Activated naive CD8-positive, alpha-beta T cell treated with anti-CD3 and anti-CD28 coated beads, Interleukin-2, amount 50 U/mL, for 24 hours (primary cell): ENCODE measurements around the gene NIN.
"Not testable (repeated sequence)": the region's sequence is repeated elsewhere in the genome, so short reads cannot be mapped to it uniquely, and the experiment has no call there.

Experiments
- ATAC-seq: fragments of 150-1000 bp; cut with Tn5 transposase; one replicate; pipeline ENCODE4 v1.10.0; 2021
- DNase-seq: peaks from one replicate; pipeline ENCODE4 v3.0.0; 2021
- H3K27ac Mint-ChIP-seq: one replicate; pipeline ENCODE4 v1.8.0; 2021; ENCODE audit warnings: mild to moderate bottlenecking, mixed read lengths
- H3K27me3 Mint-ChIP-seq: one replicate; pipeline ENCODE4 v1.8.0; 2021; ENCODE audit warnings: mixed read lengths
- H3K36me3 Mint-ChIP-seq: one replicate; pipeline ENCODE4 v1.8.0; 2021; ENCODE audit warnings: low read depth, mixed read lengths
- H3K4me1 Mint-ChIP-seq: one replicate; pipeline ENCODE4 v1.8.0; 2021; ENCODE audit warnings: mixed read lengths
- H3K4me3 Mint-ChIP-seq: one replicate; pipeline ENCODE4 v1.8.0; 2021; ENCODE audit warnings: mild to moderate bottlenecking, moderate library complexity, mixed read lengths
- H3K9me3 Mint-ChIP-seq: one replicate; pipeline ENCODE4 v1.8.0; 2021; ENCODE audit warnings: mixed read lengths

Gene NIN

GRCh38 chr14:50728836-50729235, 102.1 kb downstream of the NIN start:
- no peak overlapping the region for H3K4me3 Mint-ChIP-seq
- H3K27me3 Mint-ChIP-seq: no peaks in the 10 kb centered on the region
- ATAC-seq: no peak
- H3K9me3 Mint-ChIP-seq: no peaks in the 10 kb centered on the region
- peaks cover 73% of the 10 kb centered on the region for H3K36me3 Mint-ChIP-seq
- DNase-seq: no peak
- H3K27ac Mint-ChIP-seq: no peak overlapping the region
- peaks cover 27% of the 10 kb centered on the region for H3K4me1 Mint-ChIP-seq

GRCh38 chr14:50726372-50727107, 104.4 kb downstream of the NIN start:
- Mint-ChIP-seq H3K27me3 (no peaks in the 10 kb centered on the region), H3K4me3 (peak overlapping the region; percentile 56), H3K36me3 (peaks cover 69% of the 10 kb centered on the region), H3K27ac (peak overlapping the region; percentile 89), H3K9me3 (no peaks in the 10 kb centered on the region), H3K4me1 (peaks cover 27% of the 10 kb centered on the region)
- ATAC-seq (peak; percentile 95), DNase-seq (no peak)

- Mint-ChIP-seq H3K36me3 (peaks cover 65% of the 10 kb centered on the region), H3K9me3 (no peaks in the 10 kb centered on the region), H3K4me3 (peak overlapping the region; percentile 56), H3K4me1 (peaks cover 27% of the 10 kb centered on the region), H3K27ac (peak overlapping the region; percentile 89), H3K27me3 (no peaks in the 10 kb centered on the region)
- DNase-seq (no peak), ATAC-seq (no peak)
These were observed 105.2 kb downstream of the NIN start for GRCh38 chr14:50725761-50726160.

- Mint-ChIP-seq H3K4me3 (no peak overlapping the region), H3K27me3 (no peaks in the 10 kb centered on the region), H3K9me3 (no peaks in the 10 kb centered on the region), H3K36me3 (peaks cover 19% of the 10 kb centered on the region), H3K4me1 (peaks cover under 1% of the 10 kb centered on the region), H3K27ac (no peak overlapping the region)
- ATAC-seq (no peak), DNase-seq (no peak)
These were observed 110.8 kb downstream of the NIN start for GRCh38 chr14:50719911-50720759.

GRCh38 chr14:50718949-50719348, 112.0 kb downstream of the NIN start:
- H3K9me3 Mint-ChIP-seq: no peaks in the 10 kb centered on the region
- H3K4me3 Mint-ChIP-seq: no peak overlapping the region
- H3K27me3 Mint-ChIP-seq: no peaks in the 10 kb centered on the region
- peaks cover 13% of the 10 kb centered on the region for H3K36me3 Mint-ChIP-seq
- H3K4me1 Mint-ChIP-seq: no peaks in the 10 kb centered on the region
- DNase-seq (no peak), ATAC-seq (no peak)
- no peak overlapping the region for H3K27ac Mint-ChIP-seq

- ATAC-seq (no peak), DNase-seq (no peak)
- Mint-ChIP-seq H3K9me3 (no peaks in the 10 kb centered on the region), H3K4me3 (no peak overlapping the region), H3K27me3 (peaks cover 2% of the 10 kb centered on the region), H3K27ac (no peak overlapping the region), H3K4me1 (no peaks in the 10 kb centered on the region), H3K36me3 (peaks cover 9% of the 10 kb centered on the region)
These were observed 113.2 kb downstream of the NIN start for GRCh38 chr14:50717811-50718210.

- Mint-ChIP-seq H3K4me3 (no peak overlapping the region), H3K27ac (no peak overlapping the region), H3K4me1 (no peaks in the 10 kb centered on the region), H3K9me3 (no peaks in the 10 kb centered on the region), H3K36me3 (no peaks in the 10 kb centered on the region), H3K27me3 (peaks cover 2% of the 10 kb centered on the region)
- peak; percentile 61 for ATAC-seq
- no peak for DNase-seq
These were observed 116.4 kb downstream of the NIN start for GRCh38 chr14:50714450-50715073.

GRCh38 chr14:50711043-50711442, 119.9 kb downstream of the NIN start:
- ATAC-seq (no peak), DNase-seq (no peak)
- Mint-ChIP-seq H3K4me1 (no peaks in the 10 kb centered on the region), H3K27ac (no peak overlapping the region), H3K4me3 (no peak overlapping the region), H3K9me3 (no peaks in the 10 kb centered on the region), H3K27me3 (peaks cover 2% of the 10 kb centered on the region), H3K36me3 (no peaks in the 10 kb centered on the region)

- no peak for ATAC-seq
- Mint-ChIP-seq H3K4me1 (no peaks in the 10 kb centered on the region), H3K27ac (no peak overlapping the region), H3K9me3 (no peaks in the 10 kb centered on the region), H3K36me3 (no peaks in the 10 kb centered on the region), H3K4me3 (no peak overlapping the region), H3K27me3 (peaks cover 7% of the 10 kb centered on the region)
- no peak for DNase-seq
These were observed 125.9 kb downstream of the NIN start for GRCh38 chr14:50705026-50705593.

- Mint-ChIP-seq H3K4me1 (no peaks in the 10 kb centered on the region), H3K27me3 (peaks cover 9% of the 10 kb centered on the region), H3K27ac (no peak overlapping the region), H3K36me3 (no peaks in the 10 kb centered on the region), H3K4me3 (no peak overlapping the region), H3K9me3 (no peaks in the 10 kb centered on the region)
- ATAC-seq (no peak), DNase-seq (no peak)
These were observed 126.4 kb downstream of the NIN start for GRCh38 chr14:50704454-50705010.

GRCh38 chr14:50697659-50698290, 133.2 kb downstream of the NIN start:
- H3K9me3 Mint-ChIP-seq: peaks cover 5% of the 10 kb centered on the region

GRCh38 chr14:50694260-50694659, 136.7 kb downstream of the NIN start:
- not testable (repeated sequence) for H3K4me1 Mint-ChIP-seq, H3K36me3 Mint-ChIP-seq, H3K27me3 Mint-ChIP-seq, H3K4me3 Mint-ChIP-seq, ATAC-seq, H3K27ac Mint-ChIP-seq, DNase-seq
- peaks cover 21% of the 10 kb centered on the region for H3K9me3 Mint-ChIP-seq

More at GRCh38 chr14:50697659-50698290, 133.2 kb downstream of the NIN start:
- no peaks in the 10 kb centered on the region for H3K4me1 Mint-ChIP-seq
- no peak overlapping the region for H3K4me3 Mint-ChIP-seq
- peaks cover 4% of the 10 kb centered on the region for H3K36me3 Mint-ChIP-seq
- no peak for ATAC-seq
- H3K27ac Mint-ChIP-seq: no peak overlapping the region
- no peak for DNase-seq
- H3K27me3 Mint-ChIP-seq: peaks cover 12% of the 10 kb centered on the region

GRCh38 chr14:50688875-50689274, 142.1 kb downstream of the NIN start:
- Mint-ChIP-seq H3K4me3 (no peak overlapping the region), H3K27ac (no peak overlapping the region), H3K4me1 (no peaks in the 10 kb centered on the region), H3K9me3 (peaks cover 22% of the 10 kb centered on the region), H3K27me3 (peaks cover 3% of the 10 kb centered on the region), H3K36me3 (peaks cover 3% of the 10 kb centered on the region)
- no peak for DNase-seq
- ATAC-seq: no peak

GRCh38 chr14:50679674-50680073, 151.3 kb downstream of the NIN start:
- ATAC-seq (no peak), DNase-seq (no peak)
- H3K27ac Mint-ChIP-seq: no peak overlapping the region
- H3K27me3 Mint-ChIP-seq: no peaks in the 10 kb centered on the region
- no peaks in the 10 kb centered on the region for H3K36me3 Mint-ChIP-seq
- H3K4me1 Mint-ChIP-seq: peaks cover 20% of the 10 kb centered on the region
- H3K4me3 Mint-ChIP-seq: no peak overlapping the region
- no peaks in the 10 kb centered on the region for H3K9me3 Mint-ChIP-seq
